ENCODE data around the gene CD58.

CD58 gene

GRCh38 chr1:116508984-116509980, 61.5 kb downstream of the CD58 start:
- DNase-seq (ENCODE audit: low read depth) = peak; percentile 78

GRCh38 chr1:116508085-116508983, 62.5 kb downstream of the CD58 start:
- DNase-seq (ENCODE audit: low read depth) = no peak

GRCh38 chr1:116507631-116508030, 63.2 kb downstream of the CD58 start:
- DNase-seq (ENCODE audit: low read depth) = no peak

- no peak for DNase-seq (ENCODE audit: low read depth)
Observed at GRCh38 chr1:116506132-116507004, 64.5 kb downstream of the CD58 start.

GRCh38 chr1:116504308-116505156, 66.3 kb downstream of the CD58 start:
- peak; percentile 48 for DNase-seq (ENCODE audit: low read depth)

- no peak for DNase-seq (ENCODE audit: low read depth)
Observed at GRCh38 chr1:116503546-116504307, 67.1 kb downstream of the CD58 start.

- no peak for DNase-seq (ENCODE audit: low read depth)
Observed at GRCh38 chr1:116502671-116503314, 68.0 kb downstream of the CD58 start.

- DNase-seq (ENCODE audit: low read depth) = no peak
Observed at GRCh38 chr1:116501870-116502244, 69.0 kb downstream of the CD58 start.

- no peak for DNase-seq (ENCODE audit: low read depth)
Observed at GRCh38 chr1:116501125-116501869, 69.5 kb downstream of the CD58 start.

- DNase-seq (ENCODE audit: low read depth) = peak; percentile 56
Observed at GRCh38 chr1:116498789-116499628, 71.8 kb downstream of the CD58 start.

- DNase-seq (ENCODE audit: low read depth) = no peak
Observed at GRCh38 chr1:116497656-116498055, 73.2 kb downstream of the CD58 start.

GRCh38 chr1:116496898-116497297, 73.9 kb downstream of the CD58 start:
- DNase-seq (ENCODE audit: low read depth) = no peak

- peak; percentile 59 for DNase-seq (ENCODE audit: low read depth)
Observed at GRCh38 chr1:116496380-116496779, 74.4 kb downstream of the CD58 start.

- DNase-seq (ENCODE audit: low read depth) = no peak
Observed at GRCh38 chr1:116495535-116495934, 75.3 kb downstream of the CD58 start.

- no peak for DNase-seq (ENCODE audit: low read depth)
Observed at GRCh38 chr1:116494745-116495144, 76.1 kb downstream of the CD58 start.

GRCh38 chr1:116494353-116494692, 76.5 kb downstream of the CD58 start:
- no peak for DNase-seq (ENCODE audit: low read depth)

- no peak for DNase-seq (ENCODE audit: low read depth)
Observed at GRCh38 chr1:116493484-116494352, 77.1 kb downstream of the CD58 start.
